ENCODE data around the gene TBC1D14.

Gene TBC1D14

DNA sequence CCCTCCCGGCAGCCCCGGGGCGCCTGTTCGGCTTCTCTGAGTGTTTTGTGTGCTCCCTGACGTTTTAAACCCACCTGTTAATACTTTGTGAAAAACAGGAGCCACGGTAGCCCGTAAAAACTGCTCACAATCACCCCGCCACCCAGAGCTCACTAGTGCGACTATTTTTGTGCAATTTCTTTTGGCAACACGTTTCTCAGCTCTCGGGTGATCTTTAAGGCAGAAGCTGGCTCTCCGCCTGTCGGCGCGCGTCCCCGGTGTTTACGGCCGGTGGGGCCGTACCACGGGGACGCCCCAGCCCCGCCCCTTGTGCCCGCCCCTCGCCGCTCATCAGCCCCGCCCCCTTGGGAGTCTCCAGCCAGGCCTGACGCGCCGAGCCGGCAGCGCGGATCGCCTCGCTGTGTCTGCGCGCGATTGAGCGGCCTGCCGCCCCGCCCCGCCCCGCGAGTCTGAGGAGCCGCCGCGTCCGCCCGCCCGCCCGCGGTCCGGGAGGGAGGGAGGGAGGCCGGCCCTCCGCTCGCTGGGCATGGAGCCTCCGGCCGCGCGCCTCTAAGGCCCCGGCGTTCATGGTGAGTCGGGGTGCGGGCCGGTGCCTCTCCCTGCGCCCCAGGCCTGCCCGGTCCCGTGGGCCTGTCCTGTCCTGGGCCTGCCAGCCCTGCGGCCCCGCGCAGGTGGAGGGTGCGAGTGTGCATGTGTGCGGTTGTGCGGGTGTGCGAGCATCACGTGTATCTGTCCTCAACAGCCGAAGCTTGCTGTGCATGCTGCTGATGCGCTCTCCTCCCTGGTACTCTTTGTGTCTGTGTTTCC lies 77.4 kb downstream of the TBC1D14 start:
- peak overlapping the region; percentile 93 for H3K27ac Mint-ChIP-seq
- no peaks in the 10 kb centered on the region for H3K9me3 Mint-ChIP-seq
- DNase-seq (ENCODE audit: low spot score) = peak; percentile 95
- H3K4me3 Mint-ChIP-seq = peak overlapping the region; percentile 100
- H3K27me3 Mint-ChIP-seq (ENCODE audit: low read depth) = no peaks in the 10 kb centered on the region
- H3K4me1 Mint-ChIP-seq (ENCODE audit: low read depth) = peaks cover 52% of the 10 kb centered on the region
- peaks cover 13% of the 10 kb centered on the region for H3K36me3 Mint-ChIP-seq (ENCODE audit: low read depth)

DNA sequence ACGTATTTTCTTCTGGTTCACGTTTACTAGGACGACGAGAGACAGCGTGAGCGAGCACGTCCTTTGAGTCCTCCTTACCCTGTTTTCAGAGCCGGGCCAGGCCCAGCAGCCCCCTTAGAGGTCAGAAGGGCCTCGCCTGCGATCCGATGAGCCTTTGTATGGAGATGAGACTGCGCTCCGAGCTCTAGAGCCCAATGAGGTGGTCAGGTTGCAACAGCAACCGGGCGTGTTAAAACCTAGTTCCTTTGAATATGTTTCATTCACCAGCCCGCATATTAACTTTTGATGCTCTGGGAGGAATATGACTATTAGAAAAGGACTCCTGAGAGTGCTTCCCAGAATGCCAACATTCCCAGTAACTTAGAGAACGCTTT lies 77.9 kb downstream of the TBC1D14 start:
- Mint-ChIP-seq H3K27me3 (ENCODE audit: low read depth) (no peaks in the 10 kb centered on the region), H3K9me3 (no peaks in the 10 kb centered on the region), H3K36me3 (ENCODE audit: low read depth) (peaks cover 13% of the 10 kb centered on the region), H3K4me3 (peak overlapping the region; percentile 100), H3K27ac (peak overlapping the region; percentile 87), H3K4me1 (ENCODE audit: low read depth) (peaks cover 52% of the 10 kb centered on the region)
- DNase-seq (ENCODE audit: low spot score) = no peak

DNA sequence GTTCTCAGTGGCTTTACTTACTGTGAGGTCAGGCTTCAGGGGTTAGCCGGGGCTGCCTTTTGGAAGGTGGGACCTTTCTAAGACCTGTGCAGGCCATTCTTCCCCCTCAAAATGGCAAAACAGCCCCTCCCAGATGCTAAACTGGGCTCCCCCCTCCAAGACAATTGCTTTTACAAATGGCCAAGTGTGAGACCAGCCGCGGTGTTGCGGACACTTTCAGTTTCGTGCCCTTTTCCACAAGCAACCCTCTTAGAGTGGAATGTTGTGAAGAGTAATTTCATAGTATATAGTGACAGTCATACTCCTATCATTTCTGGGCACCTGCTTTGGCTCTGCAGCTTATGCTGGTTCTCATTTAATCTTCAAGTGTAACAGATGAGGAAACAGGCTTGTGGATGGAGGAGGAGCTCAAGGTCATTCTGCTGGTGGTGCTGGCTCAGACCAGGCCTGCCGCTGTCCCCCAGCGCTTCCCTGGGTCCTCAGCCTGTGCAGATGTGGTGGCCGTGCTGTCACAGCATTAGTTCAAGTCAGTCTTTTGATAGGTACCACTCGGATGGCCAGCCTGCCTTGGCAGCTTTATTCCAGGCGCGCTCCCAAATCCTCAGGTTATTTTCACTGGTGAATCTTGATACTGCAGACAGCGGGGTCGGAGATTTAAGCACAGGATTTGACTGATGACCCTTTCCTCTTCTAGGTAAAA lies 78.5 kb downstream of the TBC1D14 start:
- Mint-ChIP-seq H3K36me3 (ENCODE audit: low read depth) (peaks cover 14% of the 10 kb centered on the region), H3K4me1 (ENCODE audit: low read depth) (peaks cover 53% of the 10 kb centered on the region), H3K27ac (no peak overlapping the region), H3K4me3 (peak overlapping the region; percentile 100), H3K27me3 (ENCODE audit: low read depth) (no peaks in the 10 kb centered on the region), H3K9me3 (no peaks in the 10 kb centered on the region)
- no peak for DNase-seq (ENCODE audit: low spot score)

DNA sequence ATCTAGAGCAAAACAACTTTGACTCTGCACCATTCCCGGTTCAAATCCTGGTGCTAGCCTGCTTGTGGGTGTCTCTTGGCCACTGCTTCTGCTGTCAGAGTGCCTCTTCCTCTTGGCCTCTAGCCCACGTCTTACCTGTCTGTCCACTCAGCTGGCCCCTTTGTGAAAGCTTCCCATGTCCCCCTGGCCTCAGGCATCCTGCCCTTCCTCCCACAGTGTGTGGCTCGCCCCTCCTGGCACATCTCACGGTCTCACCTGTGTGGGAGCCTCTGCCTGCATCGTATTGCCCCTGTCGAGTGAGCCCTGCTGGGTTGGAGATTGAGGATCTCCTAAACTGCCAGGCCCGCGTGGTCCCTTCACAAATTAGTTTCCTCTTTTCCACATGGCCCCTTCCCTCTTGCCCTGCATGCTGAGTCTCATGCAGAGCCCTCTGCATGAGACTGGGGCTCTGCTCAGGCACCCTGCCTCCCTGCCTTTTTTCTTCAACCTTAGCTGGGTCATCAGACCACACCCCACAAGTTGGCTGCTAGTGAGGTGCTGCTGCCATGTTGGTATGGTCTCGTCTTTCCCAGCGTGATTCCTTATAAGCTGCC lies 79.8 kb downstream of the TBC1D14 start:
- DNase-seq (ENCODE audit: low spot score) = no peak
- Mint-ChIP-seq H3K9me3 (no peaks in the 10 kb centered on the region), H3K4me3 (peak overlapping the region; percentile 54), H3K27ac (peak overlapping the region; percentile 73), H3K36me3 (ENCODE audit: low read depth) (peaks cover 16% of the 10 kb centered on the region), H3K27me3 (ENCODE audit: low read depth) (no peaks in the 10 kb centered on the region), H3K4me1 (ENCODE audit: low read depth) (peaks cover 53% of the 10 kb centered on the region)

GRCh38 chr4:6990661-6991060 lies 81.0 kb downstream of the TBC1D14 start:
- Mint-ChIP-seq H3K9me3 (no peaks in the 10 kb centered on the region), H3K36me3 (ENCODE audit: low read depth) (peaks cover 20% of the 10 kb centered on the region), H3K27ac (no peak overlapping the region), H3K27me3 (ENCODE audit: low read depth) (no peaks in the 10 kb centered on the region), H3K4me1 (ENCODE audit: low read depth) (peaks cover 44% of the 10 kb centered on the region), H3K4me3 (no peak overlapping the region)
- no peak for DNase-seq (ENCODE audit: low spot score)

DNA sequence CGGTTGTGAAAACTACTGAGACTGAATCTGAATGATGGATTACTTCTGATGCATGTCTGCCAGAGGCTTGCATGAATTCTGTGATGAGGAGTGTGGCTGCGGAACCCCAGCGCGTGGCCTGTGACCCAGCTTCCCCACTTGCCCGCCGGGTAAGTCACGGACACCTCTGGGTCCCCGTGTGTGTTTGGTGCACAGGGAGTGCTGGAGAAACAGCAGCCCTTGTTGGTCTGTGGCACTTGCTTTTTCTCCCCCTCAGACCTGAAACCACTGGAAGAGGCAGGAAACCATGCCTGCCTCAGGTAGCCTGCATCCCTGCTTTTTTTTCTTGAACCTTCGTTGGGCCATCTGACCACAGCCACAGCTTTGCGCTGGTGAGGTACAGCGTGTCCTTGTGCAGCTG lies 81.6 kb downstream of the TBC1D14 start:
- Mint-ChIP-seq H3K36me3 (ENCODE audit: low read depth) (peaks cover 22% of the 10 kb centered on the region), H3K9me3 (no peaks in the 10 kb centered on the region), H3K4me1 (ENCODE audit: low read depth) (peaks cover 38% of the 10 kb centered on the region), H3K27ac (peak overlapping the region; percentile 67), H3K4me3 (peak overlapping the region; percentile 34), H3K27me3 (ENCODE audit: low read depth) (no peaks in the 10 kb centered on the region)
- no peak for DNase-seq (ENCODE audit: low spot score)

DNA sequence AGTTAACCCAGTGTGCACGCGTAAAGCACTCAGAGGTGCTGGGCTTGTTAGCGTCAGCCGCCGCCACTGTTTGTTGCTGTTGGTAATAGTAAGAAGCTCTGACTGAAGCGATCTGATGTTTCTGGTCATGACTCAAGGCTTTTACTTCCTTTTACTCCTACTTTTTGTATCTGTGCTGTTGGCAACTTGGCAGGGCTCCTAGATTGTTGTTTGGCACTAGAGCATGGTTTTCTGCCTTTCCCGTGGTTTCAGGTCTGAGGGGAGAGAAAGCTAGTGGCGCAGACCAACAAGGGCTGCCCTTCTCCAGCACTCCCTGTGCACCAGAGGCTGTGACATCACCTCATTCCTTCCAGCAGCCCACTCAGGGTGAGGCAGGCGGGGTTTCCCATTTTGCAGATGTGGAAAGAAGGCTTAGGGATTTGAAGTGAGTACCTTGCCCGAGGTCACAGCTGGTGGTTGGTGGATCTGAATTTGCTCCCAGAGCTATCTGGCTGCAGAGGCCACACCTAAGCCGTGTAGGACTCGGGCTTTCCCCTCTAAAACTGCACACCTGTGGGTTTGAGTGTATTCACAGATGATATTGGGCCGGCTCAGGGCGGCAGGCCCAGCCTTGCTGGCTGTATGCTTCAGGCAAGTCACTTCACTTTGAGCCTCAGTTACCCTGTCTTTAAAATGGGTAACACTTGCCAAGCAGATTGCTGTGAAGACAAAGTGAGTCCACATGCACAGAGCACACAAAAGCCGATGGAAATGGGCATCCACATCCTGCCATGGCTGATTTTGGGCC lies 82.3 kb downstream of the TBC1D14 start:
- H3K4me3 Mint-ChIP-seq = no peak overlapping the region
- H3K9me3 Mint-ChIP-seq = no peaks in the 10 kb centered on the region
- H3K27ac Mint-ChIP-seq = peak overlapping the region; percentile 42
- no peak for DNase-seq (ENCODE audit: low spot score)
- peaks cover 28% of the 10 kb centered on the region for H3K36me3 Mint-ChIP-seq (ENCODE audit: low read depth)
- H3K4me1 Mint-ChIP-seq (ENCODE audit: low read depth) = peaks cover 36% of the 10 kb centered on the region
- H3K27me3 Mint-ChIP-seq (ENCODE audit: low read depth) = no peaks in the 10 kb centered on the region

DNA sequence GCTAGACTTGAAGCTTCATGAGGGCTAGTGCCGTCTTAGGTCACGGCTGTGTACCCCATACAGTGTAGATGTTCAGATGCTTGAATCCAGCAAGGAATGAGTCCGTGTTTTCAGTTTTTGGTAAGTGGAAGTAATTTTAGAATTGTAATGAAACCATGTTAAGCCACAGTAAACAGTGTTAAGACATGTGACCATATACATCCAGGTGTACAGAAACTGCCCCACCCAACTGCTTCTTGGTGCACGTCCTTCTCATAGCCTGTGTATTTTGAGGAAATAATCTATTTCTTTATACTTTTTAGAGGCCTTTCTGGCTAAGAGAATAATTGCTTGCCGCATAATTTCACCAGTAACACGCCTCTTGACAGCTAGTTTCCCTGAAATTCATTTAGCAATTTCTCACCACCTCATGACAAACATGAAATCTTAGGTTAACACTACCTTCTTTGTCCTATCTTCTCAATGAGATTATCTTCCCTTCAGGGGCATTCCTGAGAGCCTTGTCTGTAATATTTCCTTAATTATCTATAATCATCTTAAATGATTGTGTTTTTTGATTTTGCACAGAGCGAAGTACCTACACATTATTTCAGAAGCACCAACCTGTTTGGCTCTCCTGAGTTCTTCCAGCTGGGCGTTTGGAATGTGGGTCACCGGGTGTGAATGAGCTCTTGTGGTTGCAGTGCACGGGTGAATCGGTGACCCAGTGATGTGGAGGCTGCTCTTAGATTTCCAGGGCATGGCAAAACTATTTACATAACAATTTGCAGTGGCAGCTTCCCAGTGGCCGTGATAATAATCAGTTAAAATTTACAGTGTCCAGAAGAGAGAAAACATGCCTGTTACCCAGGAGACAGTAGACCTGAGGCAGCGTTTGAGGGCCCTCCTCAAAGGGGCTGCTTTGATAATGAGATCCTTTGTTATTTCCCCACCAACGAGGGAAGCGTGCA lies 83.4 kb downstream of the TBC1D14 start:
- Mint-ChIP-seq H3K36me3 (ENCODE audit: low read depth) (peaks cover 35% of the 10 kb centered on the region), H3K27ac (peak overlapping the region; percentile 42), H3K4me1 (ENCODE audit: low read depth) (peaks cover 36% of the 10 kb centered on the region), H3K4me3 (no peak overlapping the region), H3K27me3 (ENCODE audit: low read depth) (no peaks in the 10 kb centered on the region), H3K9me3 (no peaks in the 10 kb centered on the region)
- DNase-seq (ENCODE audit: low spot score) = no peak

GRCh38 chr4:6996481-6996880 lies 86.9 kb downstream of the TBC1D14 start:
- Mint-ChIP-seq H3K9me3 (no peaks in the 10 kb centered on the region), H3K4me3 (no peak overlapping the region), H3K36me3 (ENCODE audit: low read depth) (peaks cover 50% of the 10 kb centered on the region), H3K27me3 (ENCODE audit: low read depth) (no peaks in the 10 kb centered on the region), H3K4me1 (ENCODE audit: low read depth) (peaks cover 32% of the 10 kb centered on the region), H3K27ac (no peak overlapping the region)
- no peak for DNase-seq (ENCODE audit: low spot score)

DNA sequence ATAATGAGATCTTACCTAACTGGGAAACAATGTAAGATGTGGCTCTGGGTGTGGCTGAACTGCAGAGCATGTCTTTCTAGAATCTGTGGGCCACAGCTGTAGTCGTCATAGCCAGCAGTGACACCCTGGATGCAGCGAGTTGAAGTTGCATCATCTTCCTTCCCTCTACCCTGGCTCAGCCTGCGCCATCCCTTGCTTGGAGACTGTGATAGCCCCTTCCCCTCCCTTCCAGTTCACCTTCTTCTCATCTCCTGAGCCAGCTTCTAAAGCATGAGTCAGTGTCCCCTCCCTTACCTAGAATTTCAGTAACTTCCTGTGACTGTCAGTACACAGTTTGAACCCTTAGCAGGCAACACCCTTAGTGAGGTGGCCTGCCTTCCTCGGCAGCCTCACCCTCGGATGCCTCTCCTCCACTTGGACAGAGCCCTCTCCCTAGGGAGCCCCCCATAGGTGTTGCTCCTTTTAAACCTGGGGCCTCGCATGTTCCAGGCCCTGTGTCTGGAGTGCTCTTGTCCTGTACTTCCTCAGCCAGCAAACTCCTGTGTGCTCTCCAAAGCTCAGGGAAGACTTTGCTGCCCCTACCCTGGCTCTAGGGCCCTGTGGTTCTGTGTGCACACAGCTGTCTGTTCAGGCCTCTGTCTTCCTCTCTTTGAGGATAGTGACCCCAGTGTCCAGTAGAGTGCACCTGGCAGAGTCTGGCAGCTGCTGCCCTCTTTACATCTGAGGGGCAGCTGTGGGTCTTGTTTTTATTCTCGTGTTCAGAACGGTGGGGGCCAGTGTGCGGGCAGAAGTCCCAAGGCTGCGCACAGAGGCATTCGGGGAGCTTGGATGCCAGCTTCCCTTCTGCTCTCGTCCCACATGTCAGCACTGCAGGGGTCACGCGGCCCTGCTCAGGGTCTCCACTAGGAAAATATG lies 89.8 kb downstream of the TBC1D14 start:
- no peak for DNase-seq (ENCODE audit: low spot score)
- Mint-ChIP-seq H3K9me3 (no peaks in the 10 kb centered on the region), H3K27me3 (ENCODE audit: low read depth) (no peaks in the 10 kb centered on the region), H3K27ac (peak overlapping the region; percentile 95), H3K36me3 (ENCODE audit: low read depth) (peaks cover 61% of the 10 kb centered on the region), H3K4me1 (ENCODE audit: low read depth) (peaks cover 23% of the 10 kb centered on the region), H3K4me3 (peak overlapping the region; percentile 63)

DNA sequence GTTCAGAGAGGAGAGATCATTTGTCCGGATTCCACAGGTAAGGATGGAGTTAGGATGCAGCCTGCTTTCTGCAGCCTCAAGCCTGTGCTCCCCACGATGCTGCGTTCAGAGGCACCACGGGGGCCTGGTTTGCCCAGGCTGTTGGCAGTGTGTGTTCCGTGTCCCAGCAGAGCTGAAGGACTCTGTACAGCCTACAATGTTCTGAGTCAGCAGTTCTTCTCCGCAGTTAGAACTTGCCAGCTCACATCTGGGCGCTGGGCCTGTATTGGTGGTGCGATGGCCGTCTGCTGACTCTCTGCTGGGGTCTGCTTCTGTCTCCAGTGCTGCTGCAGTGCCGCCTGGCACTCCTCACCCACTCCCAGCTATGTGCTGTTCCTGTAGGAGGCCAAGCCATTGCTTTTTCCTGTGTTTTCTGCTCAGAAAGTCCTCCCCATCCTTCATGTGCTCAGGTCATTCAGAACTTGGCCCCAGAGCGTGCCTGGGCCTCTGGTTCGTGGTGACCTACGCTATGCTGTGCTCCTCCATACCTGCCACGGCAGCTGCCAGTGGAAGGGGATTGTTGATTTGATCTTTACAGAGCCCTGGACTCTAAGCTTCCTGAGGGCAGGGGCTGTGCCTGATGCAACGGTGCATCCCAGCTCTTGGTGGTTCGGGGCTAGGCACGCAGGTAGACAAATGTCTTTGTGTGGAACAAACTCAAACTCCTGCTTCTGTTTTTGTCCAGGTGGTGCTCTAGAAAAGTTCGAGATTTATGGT lies 91.0 kb downstream of the TBC1D14 start:
- Mint-ChIP-seq H3K27me3 (ENCODE audit: low read depth) (no peaks in the 10 kb centered on the region), H3K36me3 (ENCODE audit: low read depth) (peaks cover 57% of the 10 kb centered on the region), H3K27ac (peak overlapping the region; percentile 95), H3K4me3 (no peak overlapping the region), H3K4me1 (ENCODE audit: low read depth) (peaks cover 23% of the 10 kb centered on the region), H3K9me3 (no peaks in the 10 kb centered on the region)
- DNase-seq (ENCODE audit: low spot score) = no peak

- H3K27me3 Mint-ChIP-seq (ENCODE audit: low read depth) = no peaks in the 10 kb centered on the region
- no peaks in the 10 kb centered on the region for H3K9me3 Mint-ChIP-seq
- DNase-seq (ENCODE audit: low spot score) = no peak
- peaks cover 23% of the 10 kb centered on the region for H3K4me1 Mint-ChIP-seq (ENCODE audit: low read depth)
- H3K27ac Mint-ChIP-seq = peak overlapping the region; percentile 68
- peaks cover 56% of the 10 kb centered on the region for H3K36me3 Mint-ChIP-seq (ENCODE audit: low read depth)
- no peak overlapping the region for H3K4me3 Mint-ChIP-seq
These were observed 91.6 kb downstream of the TBC1D14 start for GRCh38 chr4:7001271-7001670.
